A549 (cell line): ENCODE data around the gene CATSPERB. TPM values are rescaled to one million over a fixed set of nuclear protein-coding genes. Genes with fewer than 3 reads are reported as not detected.

Experiments
- ATAC-seq, 2 experiments: fragments of 200-7000 bp in 1 of 2; fragments of >200 bp in 1 of 2; cut with Nextera tagmentation in 1 of 2; cut with Tn5 transposase in 1 of 2; 3 replicates each; pipeline versions ENCODE4 v1.8.0 to v1.9.1; 2018 to 2020; ENCODE audit warnings: mild to moderate bottlenecking in 1 of 2, moderate library complexity in 1 of 2
- CTCF ChIA-PET: fragments of 300-600 bp; sonication (Branson Sonifier 250); formaldehyde crosslinking; extraction: SDS; loops from one replicate; lab custom pipeline; 2021; ENCODE audit warnings: antibody characterized with exemption, inconsistent platforms; lab: Yijun Ruan, JAX
- POLR2A ChIA-PET: fragments of 350-600 bp; formaldehyde crosslinking; extraction: SDS; loops from one replicate; lab custom pipeline; 2021; ENCODE audit warnings: antibody characterized with exemption, inconsistent platforms; lab: Yijun Ruan, JAX
- DNase-seq, 2 experiments: peaks; one replicate each; pipeline versions ENCODE4 v3.0.0 to v3.0.0-alpha.2; 2011 to 2016; ENCODE audit warnings: low read depth in 1 of 2, low spot score in 1 of 2
- FAIRE-seq: peaks from 2 replicates; lab custom pipeline; 2011; peaks lifted over from hg19 to GRCh38; lab: Jason Lieb, UNC
- H3K27ac ChIP-seq, 2 experiments: fragments of >200 bp; sonication (Bioruptor Twin); formaldehyde crosslinking; 3 replicates each; pipeline ENCODE4 v1.5.1; 2016 to 2017
- H3K4me1 ChIP-seq: fragments of >200 bp; sonication (Bioruptor Twin); formaldehyde crosslinking; 3 replicates; pipeline ENCODE4 v1.6.1; 2016
- H3K4me2 ChIP-seq: fragments of >200 bp; sonication (Bioruptor Twin); formaldehyde crosslinking; 3 replicates; pipeline ENCODE4 v1.6.1; 2016
- H3K4me3 ChIP-seq: fragments of >200 bp; sonication (Bioruptor Twin); formaldehyde crosslinking; 3 replicates; pipeline ENCODE4 v1.5.1; 2016
- H3K9me3 ChIP-seq: fragments of >200 bp; sonication (Bioruptor Twin); formaldehyde crosslinking; 3 replicates; pipeline ENCODE4 v1.6.1; 2016
- BCL3 ChIP-seq: fragments of >200 bp; sonication (Bioruptor Twin); formaldehyde crosslinking; IDR thresholded peaks from 3 replicates; pipeline ENCODE4 v1.6.1; 2016
- CBX2 ChIP-seq: fragments of 200-600 bp; sonication (generic); IDR thresholded peaks from 2 replicates; pipeline ENCODE4 v1.6.1; 2016; ENCODE audit warnings: low read depth, mild to moderate bottlenecking, borderline replicate concordance
- CBX8 ChIP-seq: fragments of 200-600 bp; sonication (generic); IDR thresholded peaks from 2 replicates; pipeline ENCODE4 v1.6.1; 2016
- CEBPB ChIP-seq, 2 experiments: fragments of >200 bp in 1 of 2; sonication (Bioruptor Twin) in 1 of 2; formaldehyde crosslinking in 1 of 2; IDR thresholded peaks; 2 replicates each; pipeline ENCODE4 v1.6.1; 2012 to 2016
- E2F6 ChIP-seq: IDR thresholded peaks from 2 replicates; pipeline ENCODE4 v1.6.1; 2012; ENCODE audit warnings: low read depth, borderline replicate concordance
- ELK1 ChIP-seq: fragments of 150-350 bp; IDR thresholded peaks from 2 replicates; pipeline ENCODE4 v1.6.1; 2014; ENCODE audit warnings: low read depth, mild to moderate bottlenecking, low read length
- EP300 ChIP-seq, 2 experiments: fragments of >200 bp; sonication (Bioruptor Twin); formaldehyde crosslinking; IDR thresholded peaks; 2 replicates in 1 of 2; 3 replicates in 1 of 2; pipeline ENCODE4 v1.6.1; 2016 to 2017
- ESRRA ChIP-seq: fragments of 150-350 bp; IDR thresholded peaks from 2 replicates; pipeline ENCODE4 v1.6.1; 2014; ENCODE audit warnings: mild to moderate bottlenecking, low read length, borderline replicate concordance
- FOSB ChIP-seq: fragments of 250-450 bp; sonication (Bioruptor Pico); IDR thresholded peaks from 2 replicates; pipeline ENCODE4 v1.5.0; 2020; ENCODE audit warnings: mild to moderate bottlenecking, moderate library complexity
- FOSL2 ChIP-seq, 2 experiments: fragments of 450-650 bp in 1 of 2; fragments of >200 bp in 1 of 2; sonication (Bioruptor Twin) in 1 of 2; formaldehyde crosslinking; IDR thresholded peaks; 2 replicates each; pipeline versions ENCODE4 v1.5.0 to v1.6.1; 2016 to 2020; ENCODE audit warnings: mild to moderate bottlenecking in 1 of 2, moderate library complexity in 1 of 2
- GATA3 ChIP-seq: IDR thresholded peaks from 2 replicates; pipeline ENCODE4 v1.6.1; 2012; ENCODE audit warnings: borderline replicate concordance
- HES2 ChIP-seq: fragments of >200 bp; sonication (Bioruptor Twin); formaldehyde crosslinking; IDR thresholded peaks from 2 replicates; pipeline ENCODE4 v1.6.1; 2016
- HMGXB4 ChIP-seq: fragments of 250-450 bp; sonication (Bioruptor Pico); IDR thresholded peaks from 2 replicates; pipeline ENCODE4 v1.5.0; 2021; ENCODE audit warnings: mild to moderate bottlenecking, moderate library complexity, borderline replicate concordance
- HOXA7 ChIP-seq: fragments of 250-450 bp; sonication (Bioruptor Pico); IDR thresholded peaks from 2 replicates; pipeline ENCODE4 v1.5.0; 2020; ENCODE audit warnings: mild to moderate bottlenecking, moderate library complexity
- JUNB ChIP-seq: fragments of >200 bp; sonication (Bioruptor Twin); formaldehyde crosslinking; IDR thresholded peaks from 2 replicates; pipeline ENCODE4 v1.6.1; 2016
- KDM5A ChIP-seq: fragments of 200-600 bp; sonication (generic); IDR thresholded peaks from 2 replicates; pipeline ENCODE4 v1.6.1; 2016; ENCODE audit warnings: antibody characterized with exemption, mild to moderate bottlenecking
- MAX ChIP-seq: IDR thresholded peaks from 2 replicates; pipeline ENCODE4 v1.6.1; 2012
- MYC ChIP-seq: IDR thresholded peaks from 2 replicates; pipeline ENCODE4 v1.6.1; 2012; ENCODE audit warnings: mild to moderate bottlenecking, inconsistent platforms, low read length, improper control_type of control experiment, borderline replicate concordance
- NFE2L2 ChIP-seq: fragments of 150-350 bp; conservative IDR thresholded peaks from 2 replicates; pipeline ENCODE4 v1.6.1; 2014; ENCODE audit warnings: low read length
- NPAS2 ChIP-seq: fragments of 250-450 bp; sonication (Bioruptor Pico); IDR thresholded peaks from 2 replicates; pipeline ENCODE4 v1.8.0; 2022; ENCODE audit warnings: mild to moderate bottlenecking, moderate library complexity, borderline replicate concordance
- POLR2A ChIP-seq: IDR thresholded peaks from 2 replicates; pipeline ENCODE4 v1.6.1; 2012; ENCODE audit warnings: mild to moderate bottlenecking, low read length
- POLR2AphosphoS2 ChIP-seq: conservative IDR thresholded peaks from 2 replicates; pipeline ENCODE4 v1.6.1; 2012; ENCODE audit warnings: low read length, improper control_type of control experiment, inconsistent platforms
- RAD21 ChIP-seq, 2 experiments: fragments of >200 bp in 1 of 2; sonication (Bioruptor Twin) in 1 of 2; formaldehyde crosslinking in 1 of 2; IDR thresholded peaks in 1 of 2; conservative IDR thresholded peaks in 1 of 2; 2 replicates in 1 of 2; 3 replicates in 1 of 2; pipeline ENCODE4 v1.6.1; 2012 to 2018; ENCODE audit warnings: inconsistent platforms in 1 of 2
- RNF2 ChIP-seq: fragments of 200-600 bp; sonication (generic); IDR thresholded peaks from 2 replicates; pipeline ENCODE4 v1.6.1; 2016; ENCODE audit warnings: low read depth, mild to moderate bottlenecking, antibody characterized with exemption, moderate library complexity, borderline replicate concordance
- SMC3 ChIP-seq: fragments of >200 bp; sonication (Bioruptor Twin); formaldehyde crosslinking; IDR thresholded peaks from 3 replicates; pipeline ENCODE4 v1.6.1; 2018; ENCODE audit warnings: inconsistent platforms
- SREBF2 ChIP-seq: fragments of 450-650 bp; IDR thresholded peaks from 2 replicates; pipeline ENCODE4 v1.6.1; 2014; ENCODE audit warnings: mild to moderate bottlenecking, moderate library complexity
- TP53 ChIP-seq: fragments of 250-450 bp; sonication (Bioruptor Pico); IDR thresholded peaks from 2 replicates; pipeline ENCODE4 v1.5.0; 2021; ENCODE audit warnings: mild to moderate bottlenecking, moderate library complexity
- ZC3H11A ChIP-seq: fragments of 450-650 bp; IDR thresholded peaks from 2 replicates; pipeline ENCODE4 v1.6.1; 2014; ENCODE audit warnings: antibody characterized with exemption, mild to moderate bottlenecking
- ZFP36 ChIP-seq: fragments of 450-650 bp; IDR thresholded peaks from 2 replicates; pipeline ENCODE4 v1.6.1; 2014; ENCODE audit warnings: borderline replicate concordance; ENCODE audit not compliant: partially characterized antibody
- WGBS: methylation state at CpG from one replicate; pipeline ENCODE4 v1.1.6; 2017; ENCODE audit errors: missing lambda C conversion rate; 5-methylcytosine and 5-hydroxymethylcytosine counted together
- polyA plus RNA-seq, 4 experiments: library from polyadenylated mRNA; depleted of rRNA in 3 of 4; stranded (reverse); fragments of >200 nt; fragmentation: RNase III in 1 of 4; extraction: RNeasy Plus Mini Kit Qiagen cat#74134 plus additional on column Dnase treatment in 1 of 4; gene quantifications; 2 replicates in 3 of 4; 3 replicates in 1 of 4; pipeline ENCODE4 v1.2.3, GENCODE V29; 2011 to 2017

The CATSPERB gene
- polyA plus RNA-seq, 2 of the 4 experiments (the other 2 are of a cell fraction): 0.05 TPM; not detected in 1

GRCh38 chr14:91750634-91751198 is 18.8 kb upstream of the CATSPERB start:
- DNase-seq (no peak), FAIRE-seq (no peak), ATAC-seq (no peak)
- WGBS: 76% methylated on average over 3 of the region's 3 CpGs
- H3K4me2 ChIP-seq: no peak overlapping the region
- H3K9me3 ChIP-seq: peaks cover 14% of the 10 kb centered on the region; the same call in 2 of the 3 replicates
- peaks cover 13% of the 10 kb centered on the region; the same call in 2 of the 3 replicates for H3K4me1 ChIP-seq
- no peak overlapping the region for H3K27ac ChIP-seq
- POLR2A ChIA-PET: no interaction called here
- CTCF ChIA-PET: no interaction called here
- no peak overlapping the region for H3K4me3 ChIP-seq
- no peak for TF ChIP-seq TP53 (CRISPR knock-in tag)
- no peak for TF ChIP-seq NFE2L2
- no peak for TF ChIP-seq HMGXB4 (CRISPR knock-in tag)
- TF ChIP-seq HES2: no peak
- TF ChIP-seq MYC: no peak
- TF ChIP-seq ELK1: no peak
- TF ChIP-seq MAX: no peak
- no peak for TF ChIP-seq CBX8
- TF ChIP-seq POLR2A: no peak
- no peak for TF ChIP-seq FOSB
- no peak for TF ChIP-seq RAD21 (conservative IDR thresholded peaks at IDR 0.05 in 1 of 2, IDR thresholded peaks at IDR 0.05 in 1 of 2)
- no peak for TF ChIP-seq CEBPB (IDR thresholded peaks at IDR 0.05)
- TF ChIP-seq KDM5A: no peak
- no peak for TF ChIP-seq RNF2
- no peak for TF ChIP-seq FOSL2 (IDR thresholded peaks at IDR 0.05)
- no peak for TF ChIP-seq FOSL2 (CRISPR knock-in tag; IDR thresholded peaks at IDR 0.05)
- no peak for TF ChIP-seq ZFP36
- no peak for TF ChIP-seq EP300 (IDR thresholded peaks at IDR 0.05)
- TF ChIP-seq ZC3H11A: no peak
- TF ChIP-seq CBX2: no peak

- no peak overlapping the region for H3K4me3 ChIP-seq
- ChIA-PET CTCF (no interaction called here), POLR2A (no interaction called here)
- ATAC-seq: no peak
- peaks cover 4% of the 10 kb centered on the region; the same call in 2 of the 3 replicates for H3K4me1 ChIP-seq
- H3K27ac ChIP-seq: no peak overlapping the region
- DNase-seq: no peak
- WGBS: 59% methylated on average over 2 of the region's 2 CpGs
- peaks cover 14% of the 10 kb centered on the region; the same call in 2 of the 3 replicates for H3K9me3 ChIP-seq
- no peak for FAIRE-seq
- H3K4me2 ChIP-seq: no peak overlapping the region
- no peak for TF ChIP-seq JUNB
- no peak for TF ChIP-seq RAD21 (conservative IDR thresholded peaks at IDR 0.05 in 1 of 2, IDR thresholded peaks at IDR 0.05 in 1 of 2)
- TF ChIP-seq HOXA7: no peak
- TF ChIP-seq ZC3H11A: no peak
- TF ChIP-seq NPAS2 (CRISPR knock-in tag): no peak
- no peak for TF ChIP-seq GATA3
- TF ChIP-seq NFE2L2: no peak
- no peak for TF ChIP-seq BCL3
- TF ChIP-seq SMC3: no peak
- TF ChIP-seq TP53 (CRISPR knock-in tag): no peak
- no peak for TF ChIP-seq SREBF2
- TF ChIP-seq CBX2: no peak
- TF ChIP-seq E2F6: no peak
- TF ChIP-seq ZFP36: no peak
- TF ChIP-seq ESRRA: no peak
- TF ChIP-seq HMGXB4 (CRISPR knock-in tag): no peak
- TF ChIP-seq POLR2AphosphoS2: no peak
- TF ChIP-seq, all 56 proteins: peak for 0
Measured at GRCh38 chr14:91749868-91750267, 18.0 kb upstream of the CATSPERB start.
